HL-60/S4 treated with retinoic acid at 250 ng/mL for 4 days and 3 days (cell line): Measurements from ENCODE around the gene UQCR11.

ENCODE experiments used
- in situ Hi-C: fragments of 300-500 bp; cut with MboI; formaldehyde crosslinking; loops from 2 replicates; pipeline ENCODE4 v1.7.0; 2022; ENCODE audit warnings: low sequenced_read_pairs

UQCR11 gene

GRCh38 chr19:1592755-1593500 lies 12.3 kb downstream of the UQCR11 start, which contains the start of gene MBD3:
MBD3 (minus strand) TSS chr19:1592865; CDS start chr19:1592631, 234 bp downstream.
- in situ Hi-C loops = no loop called here

- in situ Hi-C loops = no loop called here
Observed at GRCh38 chr19:1592024-1592754, 13.1 kb downstream of the UQCR11 start.

GRCh38 chr19:1591421-1592023 lies 13.7 kb downstream of the UQCR11 start:
- in situ Hi-C loops = no loop called here

- in situ Hi-C loops = no loop called here
Observed at GRCh38 chr19:1590641-1591397, 14.4 kb downstream of the UQCR11 start.

GRCh38 chr19:1587872-1588271 lies 17.4 kb downstream of the UQCR11 start:
- in situ Hi-C loops = no loop called here

- in situ Hi-C loops = no loop called here
Observed at GRCh38 chr19:1585243-1585580, 20.1 kb downstream of the UQCR11 start.

- in situ Hi-C loops = no loop called here
Observed at GRCh38 chr19:1584500-1585242, 20.6 kb downstream of the UQCR11 start.

GRCh38 chr19:1582201-1582600 lies 23.1 kb downstream of the UQCR11 start:
- in situ Hi-C loops = no loop called here

GRCh38 chr19:1580957-1581356 lies 24.3 kb downstream of the UQCR11 start:
- in situ Hi-C loops = no loop called here

- in situ Hi-C loops = no loop called here
Observed at GRCh38 chr19:1580382-1580781, 24.9 kb downstream of the UQCR11 start.

GRCh38 chr19:1579222-1579621 lies 26.0 kb downstream of the UQCR11 start:
- in situ Hi-C loops = no loop called here

GRCh38 chr19:1577929-1578618 lies 27.2 kb downstream of the UQCR11 start:
- in situ Hi-C loops = no loop called here

GRCh38 chr19:1577090-1577928 lies 28.0 kb downstream of the UQCR11 start:
- in situ Hi-C loops = no loop called here

GRCh38 chr19:1576242-1577089 lies 28.8 kb downstream of the UQCR11 start:
- in situ Hi-C loops = no loop called here

- in situ Hi-C loops = no loop called here
Observed at GRCh38 chr19:1575323-1576241, 29.7 kb downstream of the UQCR11 start.

GRCh38 chr19:1574354-1575136 lies 30.7 kb downstream of the UQCR11 start:
- in situ Hi-C loops = no loop called here
